CD4-positive, alpha-beta T cell treated with Interleukin-17A for 4 hours (primary cell): ENCODE results near the gene FKBP8.
"Not testable (repeated sequence)": the region's sequence is repeated elsewhere in the genome, so short reads cannot be mapped to it uniquely, and the experiment has no call there.

Experiments
- DNase-seq: peaks from one replicate; pipeline ENCODE4 v3.0.0-alpha.2; 2020; ENCODE audit warnings: mixed read lengths

FKBP8 gene

GRCh38 chr19:18558202-18558555 lies 14.8 kb upstream of the FKBP8 start:
- DNase-seq: no peak

- peak; percentile 99 for DNase-seq
Measured at GRCh38 chr19:18557411-18558201, 14.2 kb upstream of the FKBP8 start, which contains the start of gene KXD1. TSS of gene KXD1 (plus strand) at chr19:18557870. CDS start at chr19:18562057, 4,187 bp downstream.

GRCh38 chr19:18551631-18552030 lies 8.3 kb upstream of the FKBP8 start:
- DNase-seq: no peak

- peak; percentile 85 for DNase-seq
Measured at GRCh38 chr19:18543814-18544475, 572 bp upstream of the FKBP8 start.

GRCh38 chr19:18541992-18542940 lies 1.1 kb downstream of the FKBP8 start:
- DNase-seq: no peak

GRCh38 chr19:18541258-18541991 lies 1.9 kb downstream of the FKBP8 start:
- DNase-seq: no peak

GRCh38 chr19:18540200-18540599 lies 3.2 kb downstream of the FKBP8 start:
- not testable (repeated sequence) for DNase-seq

GRCh38 chr19:18539372-18539771 lies 4.0 kb downstream of the FKBP8 start:
- no peak for DNase-seq

GRCh38 chr19:18538115-18538514 lies 5.3 kb downstream of the FKBP8 start:
- no peak for DNase-seq

- DNase-seq: no peak
Measured at GRCh38 chr19:18537431-18537830, 5.9 kb downstream of the FKBP8 start.

- DNase-seq: no peak
Measured at GRCh38 chr19:18536475-18536874, 6.9 kb downstream of the FKBP8 start.

- DNase-seq: no peak
Measured at GRCh38 chr19:18533058-18533457, 10.3 kb downstream of the FKBP8 start.

- DNase-seq: no peak
Measured at GRCh38 chr19:18532168-18532890, 11.0 kb downstream of the FKBP8 start.

GRCh38 chr19:18531485-18531884 lies 11.9 kb downstream of the FKBP8 start:
- DNase-seq: no peak

- DNase-seq: no peak
Measured at GRCh38 chr19:18529782-18530181, 13.6 kb downstream of the FKBP8 start.

- DNase-seq: no peak
Measured at GRCh38 chr19:18526316-18526715, 17.1 kb downstream of the FKBP8 start.

- DNase-seq: no peak
Measured at GRCh38 chr19:18523841-18524240, 19.5 kb downstream of the FKBP8 start.

- not testable (repeated sequence) for DNase-seq
Measured at GRCh38 chr19:18522862-18523440, 20.4 kb downstream of the FKBP8 start.

- peak; percentile 100 for DNase-seq
Measured at GRCh38 chr19:18522124-18522861, 21.1 kb downstream of the FKBP8 start.

- no peak for DNase-seq
Measured at GRCh38 chr19:18521692-18522123, 21.7 kb downstream of the FKBP8 start, which contains the start of gene ELL. TSS of gene ELL (minus strand) at chr19:18522070. CDS start at chr19:18522055, 15 bp downstream.
